GM21619 (cell line): ENCODE data around the gene ANKRD26.
"Not testable (repeated sequence)": the region's sequence is repeated elsewhere in the genome, so short reads cannot be mapped to it uniquely, and the experiment has no call there.

Source experiments
- ATAC-seq: cut with Tn5 transposase; IDR thresholded peaks from one replicate; pipeline ENCODE4 v1.9.1; 2021; ENCODE audit not compliant: unreplicated experiment

The ANKRD26 gene

DNA sequence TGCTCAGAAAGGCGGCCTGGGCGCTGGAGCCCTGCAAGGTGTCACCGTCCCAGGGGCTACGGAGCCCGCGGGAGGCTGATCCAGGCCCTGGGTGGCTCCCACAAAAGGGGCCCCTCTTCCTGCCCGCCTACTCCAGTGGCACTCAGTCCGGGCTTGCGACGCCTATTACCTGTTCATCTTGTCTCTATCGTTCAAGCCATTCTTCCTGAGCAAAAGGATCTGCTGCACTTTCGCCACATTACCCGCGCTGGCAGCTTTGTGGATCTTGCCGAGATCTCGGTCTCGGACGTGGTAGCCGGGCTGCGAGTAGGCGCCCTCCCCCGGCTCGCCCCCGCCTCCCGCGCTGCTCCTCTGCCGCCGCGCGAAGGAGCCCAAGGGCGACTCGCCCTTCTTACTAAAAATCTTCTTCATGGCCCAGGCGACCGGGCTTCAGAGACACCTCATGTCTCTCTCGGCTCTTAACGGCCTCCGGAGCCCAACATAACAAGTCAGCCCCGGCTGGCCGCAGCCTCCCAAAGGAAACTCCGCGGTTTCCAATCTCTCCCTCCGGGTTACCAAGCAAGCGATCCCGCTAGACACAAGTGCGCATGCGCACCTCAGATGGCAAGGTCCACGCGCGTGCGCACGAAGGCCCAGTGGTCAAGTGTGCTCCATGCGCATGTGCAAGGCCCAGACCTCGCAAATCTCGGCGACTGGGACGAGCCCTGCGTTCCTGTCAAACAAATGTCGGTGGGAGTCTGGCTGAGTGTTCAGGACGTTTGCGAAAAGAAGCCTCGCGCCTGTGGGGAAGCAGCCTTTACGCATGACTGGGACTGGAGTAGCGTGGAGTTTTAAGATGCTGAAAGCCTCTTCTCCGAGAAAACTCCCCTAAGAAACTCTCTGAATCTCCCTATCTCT lies at the start of gene ANKRD26:
Gene ANKRD26 (minus strand): TSS at position 579 of the 897 bp plus-strand sequence. CDS start 168 bp downstream, at position 411.
- peak; percentile 79 for ATAC-seq

- no peak for ATAC-seq
Measured at GRCh38 chr10:27147701-27148100, 47.4 kb upstream of the ANKRD26 start.

GRCh38 chr10:27145937-27146336 lies 45.6 kb upstream of the ANKRD26 start:
- no peak for ATAC-seq

GRCh38 chr10:27143686-27144085 lies 43.4 kb upstream of the ANKRD26 start:
- ATAC-seq: no peak

- no peak for ATAC-seq
Measured at GRCh38 chr10:27138277-27138676, 38.0 kb upstream of the ANKRD26 start.

GRCh38 chr10:27134371-27134770 lies 34.1 kb upstream of the ANKRD26 start:
- ATAC-seq: no peak

DNA sequence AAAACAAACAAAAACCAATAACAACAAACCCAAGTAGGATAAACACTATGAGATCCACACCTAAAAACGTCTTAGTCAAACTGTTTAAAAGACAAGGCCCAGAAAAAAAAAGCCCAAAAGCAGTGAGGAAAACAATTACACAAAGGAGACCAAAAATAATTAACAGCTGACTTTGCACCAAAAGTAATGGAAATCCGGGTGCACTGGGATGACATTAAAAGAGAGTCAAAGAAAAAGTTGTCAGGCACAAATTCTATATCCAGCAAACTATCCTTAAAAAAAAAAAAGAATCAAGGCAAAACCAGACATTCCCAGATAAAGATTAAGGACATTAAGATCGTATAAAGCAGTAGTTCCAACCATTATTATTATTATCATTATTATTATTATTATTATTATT lies 7.9 kb upstream of the ANKRD26 start:
- ATAC-seq: no peak

DNA sequence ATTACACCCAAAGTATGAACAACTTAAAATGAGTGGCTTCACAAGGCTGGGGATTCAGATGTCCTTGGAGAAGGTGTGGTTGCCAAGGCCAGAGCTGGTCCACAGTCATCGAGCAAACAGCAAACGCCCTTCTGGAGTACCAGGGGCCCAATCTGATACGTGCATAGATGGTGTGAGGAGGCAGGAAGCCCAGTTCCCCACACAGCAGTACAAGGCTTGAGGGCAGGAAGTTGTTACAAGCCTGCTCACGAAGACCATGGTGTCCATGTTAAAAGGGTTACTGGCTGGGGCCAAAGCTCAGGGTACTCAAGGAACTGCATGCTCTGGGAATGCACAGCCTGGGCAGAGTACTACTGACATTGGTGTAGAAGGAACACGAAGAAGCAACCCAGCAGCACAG lies 4.6 kb upstream of the ANKRD26 start:
- ATAC-seq: no peak

DNA sequence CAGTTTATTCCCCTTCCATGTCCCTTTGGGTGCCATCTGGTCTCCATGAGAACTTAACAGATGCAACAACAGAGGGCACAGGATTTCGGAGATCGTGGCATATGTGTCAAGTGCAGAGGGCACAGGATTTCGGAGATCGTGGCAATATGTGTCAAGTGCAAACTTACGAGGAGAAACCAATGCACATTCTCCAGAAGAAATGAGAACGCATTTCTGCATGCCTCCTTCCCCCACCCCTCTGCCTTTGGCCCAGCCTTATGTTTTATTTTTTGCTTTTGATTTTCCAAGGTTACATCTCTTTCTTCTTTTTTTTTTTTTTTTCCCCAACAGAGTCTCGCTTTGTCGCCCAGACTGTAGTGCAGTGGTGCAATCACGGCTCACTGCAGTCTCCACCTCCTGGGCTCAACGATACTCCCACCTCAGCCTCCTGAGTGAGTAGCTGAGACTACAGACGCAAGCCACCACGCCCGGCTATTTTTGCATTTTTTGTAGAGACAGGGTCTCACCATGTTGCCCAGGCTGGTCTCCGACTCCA lies 586 bp upstream of the ANKRD26 start:
- ATAC-seq: no peak

DNA sequence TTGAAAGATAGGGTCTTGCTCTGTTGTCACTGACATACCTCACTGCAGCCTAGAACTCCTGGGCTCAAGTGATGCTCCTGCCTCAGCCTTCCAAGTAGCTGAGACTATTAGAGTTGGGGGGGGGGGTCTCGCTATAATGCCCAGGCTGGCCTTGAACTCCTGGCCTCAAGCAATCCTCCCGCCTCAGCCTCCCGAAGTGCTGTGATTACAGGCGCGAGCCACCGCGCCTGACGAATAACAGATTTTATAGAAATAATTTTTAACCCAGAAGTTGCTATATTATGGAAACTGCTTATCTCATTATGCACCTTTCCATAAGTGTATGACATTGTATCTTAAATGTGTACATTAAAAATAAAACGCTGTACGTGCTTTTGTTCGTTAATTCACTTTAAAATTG lies 846 bp downstream of the ANKRD26 start:
- no peak for ATAC-seq

DNA sequence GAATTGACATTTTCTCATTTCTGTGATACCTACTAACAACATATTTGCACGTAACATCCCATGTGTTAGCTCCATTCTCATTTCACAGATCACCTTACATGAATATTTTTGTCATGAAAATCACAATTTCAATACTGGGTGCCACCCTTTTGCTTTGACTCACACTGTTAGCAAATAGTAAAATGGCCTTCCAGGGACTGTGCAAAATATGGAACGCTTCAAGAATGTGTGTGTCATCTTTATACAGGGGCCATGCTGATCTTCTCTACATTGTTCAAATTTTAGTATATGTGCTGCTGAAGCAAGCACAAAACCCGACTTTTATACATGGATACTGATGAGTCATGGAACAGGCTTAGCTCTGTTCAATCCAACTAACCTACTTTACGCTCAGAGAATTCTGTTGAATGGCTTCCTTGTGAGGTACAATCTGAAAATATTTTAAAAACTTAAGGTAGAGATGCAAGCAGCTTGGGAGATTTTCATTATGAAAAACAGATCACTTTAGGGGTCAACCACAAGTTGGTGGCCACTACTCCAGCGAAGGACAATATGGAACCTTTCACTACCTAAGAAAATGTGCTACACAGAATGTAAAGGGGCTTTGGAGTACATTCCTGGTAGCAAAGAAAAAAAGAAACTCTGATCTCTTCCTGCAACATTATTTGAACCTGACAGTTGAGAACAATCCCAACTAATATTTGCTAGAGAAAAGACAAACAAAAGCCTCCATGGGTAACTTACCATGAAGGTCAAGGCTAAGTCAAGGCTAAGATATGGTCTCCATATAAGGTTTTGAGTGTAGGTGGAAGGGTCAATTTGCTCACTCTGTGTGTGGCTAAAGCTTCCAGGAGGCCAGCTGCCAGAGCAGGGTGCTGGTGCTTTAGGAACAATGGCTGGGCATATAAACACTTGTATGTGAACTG lies 11.9 kb downstream of the ANKRD26 start:
- no peak for ATAC-seq

GRCh38 chr10:27072436-27073114 lies 27.7 kb downstream of the ANKRD26 start:
- ATAC-seq: no peak

GRCh38 chr10:27068217-27068891 lies 31.9 kb downstream of the ANKRD26 start:
- ATAC-seq: no peak

DNA sequence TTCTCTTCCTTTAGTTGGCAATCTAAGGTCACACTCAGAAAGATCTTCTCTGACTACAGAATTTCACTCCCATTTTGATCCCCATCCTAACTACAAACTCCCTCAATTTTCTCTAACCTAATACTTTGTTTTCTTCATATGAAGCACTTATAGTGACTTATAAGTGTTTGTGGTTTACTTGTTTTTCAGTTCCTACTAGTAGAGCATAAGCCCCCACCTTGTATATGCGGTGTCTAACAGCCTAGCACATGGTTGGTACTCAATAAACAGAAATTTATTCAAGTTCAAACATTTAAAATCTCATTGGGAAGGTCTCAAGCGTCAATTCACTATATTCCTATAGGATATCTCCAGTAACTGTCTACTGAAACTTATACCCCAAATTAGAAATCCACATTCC lies 35.2 kb downstream of the ANKRD26 start:
- no peak for ATAC-seq

DNA sequence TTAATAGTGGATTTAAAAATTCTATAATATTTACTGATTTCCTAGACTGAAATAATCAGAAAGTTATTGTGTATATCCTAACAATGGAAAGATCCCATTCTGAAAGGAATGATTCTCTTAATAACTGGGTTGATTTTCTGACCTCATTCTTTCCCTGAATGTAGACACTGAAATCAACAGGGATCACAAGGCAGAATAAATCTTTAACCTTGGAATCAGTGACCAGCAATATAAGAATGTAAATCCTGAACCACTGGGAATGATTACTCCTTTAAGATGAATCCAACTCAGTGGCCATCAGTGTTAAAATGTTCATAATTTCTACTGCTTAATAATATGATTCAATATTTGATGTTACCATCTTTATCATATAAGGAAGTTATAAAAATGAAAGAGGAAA lies 47.6 kb downstream of the ANKRD26 start:
- no peak for ATAC-seq

DNA sequence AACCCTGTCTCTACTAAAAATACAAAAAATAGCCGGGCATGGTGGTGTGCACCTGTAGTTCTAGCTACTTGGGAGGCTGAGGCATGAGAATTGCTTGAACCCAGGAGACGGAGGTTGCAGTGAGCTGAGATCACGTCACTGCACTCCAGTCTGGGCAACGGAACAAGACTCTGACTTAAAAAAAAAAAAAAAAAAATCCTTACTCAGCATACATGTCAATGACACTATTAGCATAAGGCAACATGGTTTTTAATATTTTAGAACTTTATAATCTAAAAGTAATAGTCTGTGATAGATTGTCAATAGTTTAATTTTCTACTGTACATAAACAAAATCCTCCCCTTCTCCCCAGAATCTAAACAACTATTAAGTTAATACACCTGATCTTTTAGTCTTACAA lies 55.0 kb downstream of the ANKRD26 start:
- ATAC-seq: not testable (repeated sequence)

GRCh38 chr10:27041196-27041595 lies 59.1 kb downstream of the ANKRD26 start:
- no peak for ATAC-seq

- ATAC-seq: no peak
Measured at GRCh38 chr10:27038168-27038567, 62.1 kb downstream of the ANKRD26 start.

- ATAC-seq: no peak
Measured at GRCh38 chr10:27035163-27035562, 65.1 kb downstream of the ANKRD26 start.

GRCh38 chr10:27030060-27030459 lies 70.2 kb downstream of the ANKRD26 start:
- ATAC-seq: no peak
